Measurements from ENCODE around the gene POLRMT.
"Not testable (repeated sequence)": the region's sequence is repeated elsewhere in the genome, so short reads cannot be mapped to it uniquely, and the experiment has no call there.

Gene POLRMT

GRCh38 chr19:593505-593904 is 39.8 kb downstream of the POLRMT start:
- DNase-seq (ENCODE audit: low spot score) = no peak

- no peak for DNase-seq (ENCODE audit: low spot score)
Observed at GRCh38 chr19:593055-593454, 40.3 kb downstream of the POLRMT start.

- no peak for DNase-seq (ENCODE audit: low spot score)
Observed at GRCh38 chr19:592101-592500, 41.2 kb downstream of the POLRMT start.

- DNase-seq (ENCODE audit: low spot score) = no peak
Observed at GRCh38 chr19:591099-591958, 42.0 kb downstream of the POLRMT start.

- DNase-seq (ENCODE audit: low spot score) = no peak
Observed at GRCh38 chr19:590750-591098, 42.6 kb downstream of the POLRMT start.

GRCh38 chr19:590396-590745 is 43.0 kb downstream of the POLRMT start:
- no peak for DNase-seq (ENCODE audit: low spot score)

GRCh38 chr19:589693-590395 is 43.5 kb downstream of the POLRMT start, which contains the start of gene HCN2:
TSS of gene HCN2 (plus strand) at chr19:589881. CDS start at chr19:589946, 65 bp downstream.
- no peak for DNase-seq (ENCODE audit: low spot score)

GRCh38 chr19:588741-589692 is 44.3 kb downstream of the POLRMT start:
- DNase-seq (ENCODE audit: low spot score) = no peak

GRCh38 chr19:588093-588740 is 45.1 kb downstream of the POLRMT start:
- peak; percentile 59 for DNase-seq (ENCODE audit: low spot score)

- DNase-seq (ENCODE audit: low spot score) = no peak
Observed at GRCh38 chr19:585551-586110, 47.7 kb downstream of the POLRMT start.

- DNase-seq (ENCODE audit: low spot score) = not testable (repeated sequence)
Observed at GRCh38 chr19:585146-585545, 48.2 kb downstream of the POLRMT start.

- peak; percentile 67 for DNase-seq (ENCODE audit: low spot score)
Observed at GRCh38 chr19:584240-585001, 48.9 kb downstream of the POLRMT start.

- no peak for DNase-seq (ENCODE audit: low spot score)
Observed at GRCh38 chr19:583968-584239, 49.4 kb downstream of the POLRMT start.

- DNase-seq (ENCODE audit: low spot score) = no peak
Observed at GRCh38 chr19:583198-583967, 50.0 kb downstream of the POLRMT start.

- DNase-seq (ENCODE audit: low spot score) = no peak
Observed at GRCh38 chr19:582497-583197, 50.7 kb downstream of the POLRMT start.

GRCh38 chr19:581399-582111 is 51.8 kb downstream of the POLRMT start:
- DNase-seq (ENCODE audit: low spot score) = no peak

GRCh38 chr19:580274-580835 is 53.0 kb downstream of the POLRMT start:
- no peak for DNase-seq (ENCODE audit: low spot score)

- no peak for DNase-seq (ENCODE audit: low spot score)
Observed at GRCh38 chr19:579842-580155, 53.5 kb downstream of the POLRMT start.

Measured in CD4-positive, alpha-beta T cell treated with Interleukin-15 for 4 hours (primary cell).